ENCODE data around the gene MEA1. TPM values are rescaled to one million over a fixed set of nuclear protein-coding genes. Genes with fewer than 3 reads are reported as not detected.

The MEA1 gene
- total RNA-seq, 1 donor = 47.4 TPM

- H3K4me2 ChIP-seq (ENCODE audit: insufficient read depth, low read length) = no peak overlapping the region
- H3K4me1 ChIP-seq (ENCODE audit: insufficient read depth, low read length) = no peaks in the 10 kb centered on the region
- TF ChIP-seq CTCF (IDR thresholded peaks at IDR 0.05; ENCODE audit: extremely low read depth, low read depth, low read length) = no peak
- H3K27ac ChIP-seq (ENCODE audit: low read depth, low read length) = no peak overlapping the region
- H3K4me3 ChIP-seq (ENCODE audit: insufficient read depth, low read length) = no peak overlapping the region
- H4K20me1 ChIP-seq (ENCODE audit: insufficient read depth, low read length) = no peaks in the 10 kb centered on the region
- peak; percentile 54 for DNase-seq (ENCODE audit: insufficient read length, low spot score, missing footprints)
- H3K36me3 ChIP-seq (ENCODE audit: insufficient read depth, low read length) = peaks cover 68% of the 10 kb centered on the region
- no peak overlapping the region for H2AFZ ChIP-seq (ENCODE audit: low read length)
- H3K9me3 ChIP-seq (ENCODE audit: low read depth, low read length) = no peaks in the 10 kb centered on the region
- H3K79me2 ChIP-seq (ENCODE audit: insufficient read depth, low read length) = no peaks in the 10 kb centered on the region
- H3K27me3 ChIP-seq (ENCODE audit: insufficient read depth, low read length) = no peaks in the 10 kb centered on the region
These were observed 21.9 kb upstream of the MEA1 start for GRCh38 chr6:43035495-43036194.

- Histone ChIP-seq H3K4me2 (ENCODE audit: insufficient read depth, low read length) (no peak overlapping the region), H4K20me1 (ENCODE audit: insufficient read depth, low read length) (peaks cover 2% of the 10 kb centered on the region), H3K9me3 (ENCODE audit: low read depth, low read length) (no peaks in the 10 kb centered on the region), H3K27me3 (ENCODE audit: insufficient read depth, low read length) (no peaks in the 10 kb centered on the region), H3K4me1 (ENCODE audit: insufficient read depth, low read length) (no peaks in the 10 kb centered on the region), H3K36me3 (ENCODE audit: insufficient read depth, low read length) (peaks cover 68% of the 10 kb centered on the region), H2AFZ (ENCODE audit: low read length) (no peak overlapping the region), H3K79me2 (ENCODE audit: insufficient read depth, low read length) (no peaks in the 10 kb centered on the region), H3K27ac (ENCODE audit: low read depth, low read length) (no peak overlapping the region), H3K4me3 (ENCODE audit: insufficient read depth, low read length) (no peak overlapping the region)
- no peak for TF ChIP-seq CTCF (IDR thresholded peaks at IDR 0.05; ENCODE audit: extremely low read depth, low read depth, low read length)
- DNase-seq (ENCODE audit: insufficient read length, low spot score, missing footprints) = peak; percentile 72
These were observed 20.4 kb upstream of the MEA1 start for GRCh38 chr6:43034190-43034525.

- Histone ChIP-seq H2AFZ (ENCODE audit: low read length) (no peak overlapping the region), H3K79me2 (ENCODE audit: insufficient read depth, low read length) (no peaks in the 10 kb centered on the region), H3K9me3 (ENCODE audit: low read depth, low read length) (no peaks in the 10 kb centered on the region), H3K36me3 (ENCODE audit: insufficient read depth, low read length) (peaks cover 69% of the 10 kb centered on the region), H3K4me3 (ENCODE audit: insufficient read depth, low read length) (no peak overlapping the region), H4K20me1 (ENCODE audit: insufficient read depth, low read length) (peaks cover 2% of the 10 kb centered on the region), H3K4me1 (ENCODE audit: insufficient read depth, low read length) (no peaks in the 10 kb centered on the region), H3K27ac (ENCODE audit: low read depth, low read length) (no peak overlapping the region), H3K27me3 (ENCODE audit: insufficient read depth, low read length) (no peaks in the 10 kb centered on the region), H3K4me2 (ENCODE audit: insufficient read depth, low read length) (no peak overlapping the region)
- no peak for TF ChIP-seq CTCF (IDR thresholded peaks at IDR 0.05; ENCODE audit: extremely low read depth, low read depth, low read length)
- DNase-seq (ENCODE audit: insufficient read length, low spot score, missing footprints) = peak; percentile 39
These were observed 19.9 kb upstream of the MEA1 start for GRCh38 chr6:43033496-43034189.

- H3K4me1 ChIP-seq (ENCODE audit: insufficient read depth, low read length) = no peaks in the 10 kb centered on the region
- H3K4me3 ChIP-seq (ENCODE audit: insufficient read depth, low read length) = no peak overlapping the region
- peaks cover 68% of the 10 kb centered on the region for H3K36me3 ChIP-seq (ENCODE audit: insufficient read depth, low read length)
- H4K20me1 ChIP-seq (ENCODE audit: insufficient read depth, low read length) = peaks cover 2% of the 10 kb centered on the region
- H2AFZ ChIP-seq (ENCODE audit: low read length) = no peak overlapping the region
- H3K27ac ChIP-seq (ENCODE audit: low read depth, low read length) = no peak overlapping the region
- DNase-seq (ENCODE audit: insufficient read length, low spot score, missing footprints) = no peak
- H3K27me3 ChIP-seq (ENCODE audit: insufficient read depth, low read length) = no peaks in the 10 kb centered on the region
- peaks cover under 1% of the 10 kb centered on the region for H3K79me2 ChIP-seq (ENCODE audit: insufficient read depth, low read length)
- H3K4me2 ChIP-seq (ENCODE audit: insufficient read depth, low read length) = no peak overlapping the region
- H3K9me3 ChIP-seq (ENCODE audit: low read depth, low read length) = no peaks in the 10 kb centered on the region
- TF ChIP-seq CTCF (IDR thresholded peaks at IDR 0.05; ENCODE audit: extremely low read depth, low read depth, low read length) = no peak
These were observed 18.6 kb upstream of the MEA1 start for GRCh38 chr6:43032326-43032725.

All from osteoblast (primary cell).